Measurements from ENCODE around the gene EBLN2.

Gene EBLN2

GRCh38 chr3:73107215-73107614 is 45.8 kb downstream of the EBLN2 start:
- no peak for DNase-seq (ENCODE audit: low spot score)

- no peak for DNase-seq (ENCODE audit: low spot score)
These were observed 46.3 kb downstream of the EBLN2 start for GRCh38 chr3:73107676-73108187.

DNA sequence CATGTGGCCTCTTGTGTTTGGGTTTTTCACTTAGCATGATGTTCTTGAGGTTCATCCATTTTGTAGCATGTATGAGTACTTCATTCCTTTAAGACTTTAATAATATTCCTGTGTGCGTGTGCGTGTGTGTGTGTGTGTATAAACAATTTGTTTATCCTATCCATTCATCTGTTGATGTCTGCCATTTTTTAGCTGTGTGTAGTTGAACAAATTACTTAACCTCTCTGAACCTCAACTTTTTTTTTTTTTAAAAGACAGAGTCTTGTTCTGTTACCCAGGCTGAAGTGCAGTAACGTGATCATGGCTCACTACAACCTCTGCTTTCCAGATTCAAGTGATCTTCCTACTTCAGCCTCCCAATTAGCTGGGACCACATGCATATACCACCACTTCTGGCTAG is 47.3 kb downstream of the EBLN2 start:
- no peak for DNase-seq (ENCODE audit: low spot score)

GRCh38 chr3:73110530-73110929 is 49.1 kb downstream of the EBLN2 start:
- DNase-seq (ENCODE audit: low spot score): no peak
